A549 (cell line): ENCODE results near the gene CMIP.

Source experiments
- CTCF ChIP-seq: fragments of >200 bp; sonication (Bioruptor Twin); formaldehyde crosslinking; IDR thresholded peaks from 3 replicates; pipeline ENCODE4 v1.5.1; 2016
- JUN ChIP-seq, 2 experiments: fragments of >200 bp; sonication (Bioruptor Twin); formaldehyde crosslinking; IDR thresholded peaks; 2 replicates in 1 of 2; 3 replicates in 1 of 2; pipeline ENCODE4 v1.6.1; 2016 to 2017
- KDM1A ChIP-seq: fragments of 200-600 bp; sonication (generic); IDR thresholded peaks from 2 replicates; pipeline ENCODE4 v1.6.1; 2016; ENCODE audit warnings: low read depth, mild to moderate bottlenecking
- MAX ChIP-seq: IDR thresholded peaks from 2 replicates; pipeline ENCODE4 v1.6.1; 2012
- POLR2A ChIP-seq: IDR thresholded peaks from 2 replicates; pipeline ENCODE4 v1.6.1; 2012; ENCODE audit warnings: mild to moderate bottlenecking, low read length
- ZC3H11A ChIP-seq: fragments of 450-650 bp; IDR thresholded peaks from 2 replicates; pipeline ENCODE4 v1.6.1; 2014; ENCODE audit warnings: antibody characterized with exemption, mild to moderate bottlenecking

GRCh38 chr16:81469183-81469677 lies 24.6 kb downstream of the CMIP start:
- TF ChIP-seq MAX (no peak), CTCF (no peak), KDM1A (no peak), JUN (IDR thresholded peaks at IDR 0.05) (no peak), ZC3H11A (no peak), POLR2A (no peak)
